Measurements from ENCODE around the gene KBTBD4.

DNA sequence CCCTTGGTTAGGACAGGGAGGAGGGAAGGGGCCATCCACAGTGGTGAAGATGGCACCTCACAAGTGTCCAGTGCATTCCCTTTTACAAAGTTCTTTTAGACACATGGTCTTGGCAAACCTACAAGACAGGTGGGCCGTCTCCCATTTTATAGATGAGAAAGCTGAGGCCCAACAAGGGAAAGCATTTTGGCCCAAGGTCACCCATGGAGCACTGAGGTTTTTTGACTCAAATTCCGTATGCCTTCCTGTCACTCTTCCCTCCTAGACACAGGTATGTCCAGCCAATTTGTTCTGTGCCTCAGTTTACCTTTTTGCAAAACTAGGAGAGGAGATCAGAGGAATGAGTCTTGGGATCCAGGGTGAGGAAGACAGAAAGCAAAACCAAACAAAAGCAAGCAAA is 14.2 kb upstream of the KBTBD4 start:
- TF ChIP-seq, protein P1, sequence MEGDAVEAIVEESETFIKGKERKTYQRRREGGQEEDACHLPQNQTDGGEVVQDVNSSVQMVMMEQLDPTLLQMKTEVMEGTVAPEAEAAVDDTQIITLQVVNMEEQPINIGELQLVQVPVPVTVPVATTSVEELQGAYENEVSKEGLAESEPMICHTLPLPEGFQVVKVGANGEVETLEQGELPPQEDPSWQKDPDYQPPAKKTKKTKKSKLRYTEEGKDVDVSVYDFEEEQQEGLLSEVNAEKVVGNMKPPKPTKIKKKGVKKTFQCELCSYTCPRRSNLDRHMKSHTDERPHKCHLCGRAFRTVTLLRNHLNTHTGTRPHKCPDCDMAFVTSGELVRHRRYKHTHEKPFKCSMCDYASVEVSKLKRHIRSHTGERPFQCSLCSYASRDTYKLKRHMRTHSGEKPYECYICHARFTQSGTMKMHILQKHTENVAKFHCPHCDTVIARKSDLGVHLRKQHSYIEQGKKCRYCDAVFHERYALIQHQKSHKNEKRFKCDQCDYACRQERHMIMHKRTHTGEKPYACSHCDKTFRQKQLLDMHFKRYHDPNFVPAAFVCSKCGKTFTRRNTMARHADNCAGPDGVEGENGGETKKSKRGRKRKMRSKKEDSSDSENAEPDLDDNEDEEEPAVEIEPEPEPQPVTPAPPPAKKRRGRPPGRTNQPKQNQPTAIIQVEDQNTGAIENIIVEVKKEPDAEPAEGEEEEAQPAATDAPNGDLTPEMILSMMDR (IDR thresholded peaks at IDR 0.05), result no peak
- TF ChIP-seq POLR2A (IDR thresholded peaks at IDR 0.05), result no peak
- no peak for TF ChIP-seq POLR2AphosphoS5 (IDR thresholded peaks at IDR 0.05)

All from sigmoid colon (tissue), 4 donors.